Left lung (tissue), 10 donors: ENCODE results near the gene ZC3H18. TPM values are rescaled to one million over a fixed set of nuclear protein-coding genes. Genes with fewer than 3 reads are reported as not detected.

Experiments used
- ATAC-seq: fragments of 200-7000 bp; cut with Tn5 transposase; one replicate; pipeline ENCODE4 v1.9.1; 2020; ENCODE audit warnings: moderate library complexity
- DNase-seq, 4 donors: peaks; one replicate each; pipeline ENCODE4 v3.0.0-alpha.2; 2013 to 2020
- H3K27ac ChIP-seq, 2 donors: fragments of 200-600 bp; sonication (generic) in 1 of 2; one replicate each; pipeline versions ENCODE4 v1.5.0 to v1.8.0; 2020 to 2021
- H3K27me3 ChIP-seq, 2 donors: fragments of 200-600 bp; sonication (generic) in 1 of 2; one replicate each; pipeline versions ENCODE4 v1.5.0 to v1.8.0; 2020 to 2021
- H3K36me3 ChIP-seq, 2 donors: fragments of 200-600 bp; sonication (generic) in 1 of 2; one replicate each; pipeline versions ENCODE4 v1.5.0 to v1.8.0; 2020 to 2021
- H3K4me1 ChIP-seq, 2 donors: fragments of 200-600 bp; one replicate each; pipeline ENCODE4 v1.8.0; 2021
- H3K4me3 ChIP-seq, 2 donors: fragments of 200-600 bp; sonication (generic) in 1 of 2; one replicate each; pipeline versions ENCODE4 v1.5.0 to v1.8.0; 2020 to 2021; ENCODE audit warnings: mild to moderate bottlenecking in 1 of 2
- H3K9me3 ChIP-seq, 2 donors: fragments of 200-600 bp; sonication (generic) in 1 of 2; one replicate each; pipeline versions ENCODE4 v1.5.0 to v1.8.0; 2020 to 2021
- CTCF ChIP-seq, 2 donors: fragments of 200-600 bp; sonication (generic) in 1 of 2; IDR thresholded peaks; one replicate each; pipeline versions ENCODE4 v1.5.0 to v1.8.0; 2021; ENCODE audit warnings: antibody characterized with exemption in 2 of 2
- intact Hi-C, 2 donors: fragments of 100-400 bp; cut with DNase I; formaldehyde crosslinking; loops; one replicate each; pipeline versions ENCODE4 v1.11.2 to v1.14.2; 2022
- polyA plus RNA-seq, 6 donors: library from polyadenylated mRNA; unstranded; fragments of 120-200 nt; gene quantifications; one replicate each; pipeline ENCODE4 v1.2.1, GENCODE V29; 2013; ENCODE audit not compliant: insufficient read length in 6 of 6
- total RNA-seq, 2 donors: library from RNA; stranded (reverse); fragmentation: NEBNext Ultra II Directional; extraction: Animal tissue kit (Norgen Biotek cat#: 25700); gene quantifications; one replicate each; pipeline ENCODE4 v1.2.1, GENCODE V29; 2021
- donor health status: DM: no; HTN: yes; CAD: no.
- donor health status: DM: no; HTN: no; CAD: no.

ZC3H18 gene
- total and polyA plus RNA-seq, 8 donors, result 33.8 to 53.1 (median 38.5) TPM

- Histone ChIP-seq H3K36me3 (no peaks in the 10 kb centered on the region), H3K4me1 (peaks cover 4 to 5% of the 10 kb centered on the region in 2 donors), H3K4me3 (no peak overlapping the region), H3K27ac (no peak overlapping the region), H3K9me3 (no peaks in the 10 kb centered on the region), H3K27me3 (peaks cover under 1 to 21% of the 10 kb centered on the region in 2 donors)
- no peak for TF ChIP-seq CTCF (IDR thresholded peaks at IDR 0.05)
- ATAC-seq (no peak), DNase-seq (peak in 1 of 4 donors; percentile 72)
- intact Hi-C loops, result loop anchor here in 1 of 2 donors (5.0 kb wide), 1 partner anchor 87 kb away; no protein-coding TSS in a partner anchor
Measured at GRCh38 chr16:88528902-88529318, 41.3 kb upstream of the ZC3H18 start.

DNA sequence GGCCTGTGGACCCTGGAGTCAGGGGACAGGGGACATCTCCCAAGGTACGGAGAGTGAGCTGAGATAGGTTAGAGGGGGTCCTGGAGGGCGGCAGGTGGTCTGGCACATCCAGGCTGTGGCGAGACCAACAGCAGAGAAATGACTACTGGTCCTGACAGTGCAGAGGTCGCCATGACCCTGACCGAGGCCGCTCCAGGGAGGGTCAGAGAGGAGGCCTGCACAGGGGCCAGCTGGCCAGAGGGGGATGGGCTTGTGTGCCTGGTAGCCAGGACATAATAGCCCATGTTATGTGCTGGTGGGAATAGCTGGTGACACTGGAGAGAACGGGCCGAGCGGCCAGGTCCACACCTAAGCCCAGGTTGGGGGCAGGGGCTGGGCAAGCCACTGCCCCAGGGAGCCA is 40.6 kb upstream of the ZC3H18 start:
- H3K9me3 ChIP-seq, result no peaks in the 10 kb centered on the region
- intact Hi-C loops, result loop anchor here in 1 of 2 donors (5.0 kb wide), 1 partner anchor 87 kb away; no protein-coding TSS in a partner anchor
- H3K36me3 ChIP-seq, result no peaks in the 10 kb centered on the region
- ATAC-seq (no peak), DNase-seq (peak in 1 of 4 donors; percentile 47)
- no peak for TF ChIP-seq CTCF (IDR thresholded peaks at IDR 0.05)
- H3K4me3 ChIP-seq, result no peak overlapping the region
- H3K4me1 ChIP-seq, result peaks cover 4 to 5% of the 10 kb centered on the region in 2 donors
- no peak overlapping the region for H3K27ac ChIP-seq
- H3K27me3 ChIP-seq, result peaks cover 0 to 14% of the 10 kb centered on the region in 2 donors

DNA sequence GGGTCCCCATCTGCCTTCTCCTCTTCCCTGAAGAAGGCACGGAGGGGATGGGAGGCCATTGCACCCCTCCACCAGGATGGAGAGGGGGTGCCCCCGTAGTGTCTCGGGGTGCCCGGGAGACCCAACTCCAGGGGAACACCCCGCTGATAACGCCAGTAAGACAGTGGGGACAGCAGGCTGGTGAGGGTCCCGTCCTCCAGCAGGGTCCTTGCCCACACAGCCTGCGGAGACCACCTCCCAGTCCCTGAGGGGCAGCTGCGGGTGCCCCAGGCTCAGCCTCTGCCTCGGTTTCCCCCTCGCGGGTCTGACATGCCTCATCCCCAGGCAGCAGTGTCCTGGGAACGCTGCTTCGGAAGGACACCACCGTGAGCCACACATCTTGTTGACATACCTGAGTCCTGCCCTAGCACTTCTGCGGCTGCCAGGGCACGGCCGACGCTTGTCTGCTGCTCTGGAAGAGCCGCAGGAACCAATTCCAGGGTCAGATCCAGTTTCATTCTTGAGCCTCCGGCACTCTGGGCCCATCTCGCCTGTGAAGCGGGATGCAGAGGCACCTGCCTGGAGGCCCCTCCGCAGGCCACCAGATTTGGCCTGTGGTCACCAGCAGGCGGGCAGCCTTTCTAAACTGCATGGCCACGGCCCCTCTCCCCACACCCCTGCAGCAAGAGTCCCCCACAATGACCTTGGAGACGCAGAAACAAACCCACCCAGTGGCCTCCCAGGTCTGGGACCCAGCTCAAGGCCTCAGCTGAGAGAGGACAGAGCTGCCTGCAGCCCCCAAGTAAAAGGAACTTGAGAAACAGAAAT is 39.9 kb upstream of the ZC3H18 start:
- intact Hi-C loops, result no loop called here
- peaks cover 9 to 12% of the 10 kb centered on the region in 2 donors for H3K4me1 ChIP-seq
- H3K9me3 ChIP-seq, result no peaks in the 10 kb centered on the region
- no peak overlapping the region for H3K4me3 ChIP-seq
- ATAC-seq, result no peak
- peaks cover 0 to 8% of the 10 kb centered on the region in 2 donors for H3K27me3 ChIP-seq
- H3K27ac ChIP-seq, result no peak overlapping the region
- no peak for TF ChIP-seq CTCF (IDR thresholded peaks at IDR 0.05)
- no peaks in the 10 kb centered on the region for H3K36me3 ChIP-seq
- DNase-seq, result peak in 1 of 4 donors; percentile 73

DNA sequence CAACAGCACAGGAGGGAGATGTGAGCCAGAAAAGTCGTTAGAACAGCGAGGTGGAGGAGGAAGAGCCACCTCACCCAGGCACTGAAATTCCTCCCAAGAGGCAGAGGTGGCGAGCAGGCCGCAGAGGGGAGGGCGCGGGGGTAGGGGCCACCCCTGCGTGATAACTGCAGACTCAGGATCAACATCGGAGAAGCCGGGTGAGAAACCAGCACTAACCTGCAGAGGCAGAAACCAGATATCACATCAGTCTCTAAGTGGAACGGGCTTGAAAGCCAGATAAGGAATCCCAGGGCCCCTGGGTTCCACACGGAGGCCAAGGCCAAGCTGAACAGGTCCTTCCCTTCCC is 39.4 kb upstream of the ZC3H18 start:
- ATAC-seq (no peak), DNase-seq (peak in 1 of 4 donors; percentile 47)
- Histone ChIP-seq H3K4me1 (peaks cover 11 to 15% of the 10 kb centered on the region in 2 donors), H3K27ac (no peak overlapping the region), H3K4me3 (no peak overlapping the region), H3K27me3 (peaks cover 0 to 2% of the 10 kb centered on the region in 2 donors), H3K36me3 (no peaks in the 10 kb centered on the region), H3K9me3 (no peaks in the 10 kb centered on the region)
- intact Hi-C loops, result no loop called here
- no peak for TF ChIP-seq CTCF (IDR thresholded peaks at IDR 0.05)

GRCh38 chr16:88531346-88531745 is 38.9 kb upstream of the ZC3H18 start:
- Histone ChIP-seq H3K4me1 (peaks cover 11 to 15% of the 10 kb centered on the region in 2 donors), H3K27ac (no peak overlapping the region), H3K9me3 (no peaks in the 10 kb centered on the region), H3K4me3 (no peak overlapping the region), H3K27me3 (no peaks in the 10 kb centered on the region), H3K36me3 (no peaks in the 10 kb centered on the region)
- intact Hi-C loops, result no loop called here
- DNase-seq (peak in 1 of 4 donors; percentile 51), ATAC-seq (no peak)
- TF ChIP-seq CTCF (IDR thresholded peaks at IDR 0.05), result no peak
